Fibroblast of lung (primary cell): ENCODE measurements around the gene FAM3D. TPM values are rescaled to one million over a fixed set of nuclear protein-coding genes. Genes with fewer than 3 reads are reported as not detected.

Experiments used
- DNase-seq, 2 donors: peaks; one replicate each; pipeline versions ENCODE4 v3.0.0 to v3.0.0-alpha.2; 2010; ENCODE audit warnings: low read depth in 2 of 2
- H2AFZ ChIP-seq: 2 replicates; pipeline ENCODE4 v1.5.1; 2012; ENCODE audit warnings: low read length, control low read depth, inconsistent platforms
- H3K27ac ChIP-seq: 2 replicates; pipeline ENCODE4 v1.5.1; 2011; ENCODE audit warnings: low read length, control low read depth; ENCODE audit not compliant: insufficient read depth
- H3K27me3 ChIP-seq: 2 replicates; pipeline ENCODE4 v1.5.1; 2011; ENCODE audit warnings: mild to moderate bottlenecking, low read length; ENCODE audit not compliant: control insufficient read depth, insufficient read depth
- H3K36me3 ChIP-seq: 2 replicates; pipeline ENCODE4 v1.5.1; 2011; ENCODE audit warnings: low read length; ENCODE audit not compliant: control insufficient read depth, insufficient read depth
- H3K4me1 ChIP-seq: 2 replicates; pipeline ENCODE4 v1.5.1; 2011; ENCODE audit warnings: low read length; ENCODE audit not compliant: control insufficient read depth, insufficient read depth; ENCODE audit errors: extremely low read depth
- H3K4me2 ChIP-seq: 2 replicates; pipeline ENCODE4 v1.5.1; 2011; ENCODE audit warnings: low read length, control low read depth; ENCODE audit not compliant: insufficient read depth; ENCODE audit errors: extremely low read depth
- H3K4me3 ChIP-seq, 4 experiments: fragments of 200-600 bp in 1 of 4; sonication (generic) in 1 of 4; replicated peaks in 1 of 4; 2 replicates each; pipeline ENCODE4 v1.5.1; 2011 to 2016; ENCODE audit warnings: low read length in 4 of 4, low read depth in 3 of 4, mild to moderate bottlenecking in 3 of 4, control low read depth in 2 of 4, inconsistent platforms in 1 of 4, mixed read lengths in 1 of 4; ENCODE audit not compliant: insufficient read depth in 1 of 4; ENCODE audit errors: control extremely low read depth in 1 of 4
- H3K79me2 ChIP-seq: 2 replicates; pipeline ENCODE4 v1.5.1; 2012; ENCODE audit warnings: mild to moderate bottlenecking, low read length, inconsistent platforms; ENCODE audit not compliant: control insufficient read depth, insufficient read depth
- H3K9ac ChIP-seq: 2 replicates; pipeline ENCODE4 v1.5.1; 2011; ENCODE audit warnings: mild to moderate bottlenecking, low read length, control low read depth; ENCODE audit not compliant: insufficient read depth
- H3K9me3 ChIP-seq: 2 replicates; pipeline ENCODE4 v1.5.1; 2012; ENCODE audit warnings: low read depth, low read length; ENCODE audit not compliant: control insufficient read depth, insufficient read depth
- H4K20me1 ChIP-seq: 2 replicates; pipeline ENCODE4 v1.5.1; 2011; ENCODE audit warnings: low read length; ENCODE audit not compliant: control insufficient read depth, insufficient read depth; ENCODE audit errors: extremely low read depth
- EZH2 ChIP-seq: IDR thresholded peaks from 2 replicates; pipeline ENCODE4 v1.5.1; 2012; ENCODE audit warnings: low read length, control low read depth, mild to moderate bottlenecking; ENCODE audit errors: missing control alignments
- polyA plus RNA-seq, 2 donors: library from polyadenylated mRNA; depleted of rRNA in 1 of 2; stranded (reverse) in 1 of 2; unstranded in 1 of 2; fragments of >200 nt; gene quantifications; 2 replicates each; pipeline ENCODE4 v1.2.1, GENCODE V29; 2011 to 2012; ENCODE audit warnings: missing spikeins in 1 of 2
- total RNA-seq: library from RNA; depleted of rRNA; stranded (reverse); fragments of >200 nt; gene quantifications from 2 replicates; pipeline ENCODE4 v1.2.1, GENCODE V29; 2014
- TF ChIP-seq, protein P1 (sequence below), 2 donors: IDR thresholded peaks in 1 of 2; conservative IDR thresholded peaks in 1 of 2; 1 replicate in 1 of 2; 2 replicates in 1 of 2; pipeline ENCODE4 v1.5.1; 2011 to 2012; ENCODE audit warnings: low read length in 2 of 2, control low read depth in 1 of 2, inconsistent platforms in 1 of 2, low read depth in 1 of 2, mild to moderate bottlenecking in 1 of 2

The FAM3D gene
- total and polyA plus RNA-seq, 2 donors (not counting 1 experiment from before 2014, with no cell fraction given) = not detected

DNA sequence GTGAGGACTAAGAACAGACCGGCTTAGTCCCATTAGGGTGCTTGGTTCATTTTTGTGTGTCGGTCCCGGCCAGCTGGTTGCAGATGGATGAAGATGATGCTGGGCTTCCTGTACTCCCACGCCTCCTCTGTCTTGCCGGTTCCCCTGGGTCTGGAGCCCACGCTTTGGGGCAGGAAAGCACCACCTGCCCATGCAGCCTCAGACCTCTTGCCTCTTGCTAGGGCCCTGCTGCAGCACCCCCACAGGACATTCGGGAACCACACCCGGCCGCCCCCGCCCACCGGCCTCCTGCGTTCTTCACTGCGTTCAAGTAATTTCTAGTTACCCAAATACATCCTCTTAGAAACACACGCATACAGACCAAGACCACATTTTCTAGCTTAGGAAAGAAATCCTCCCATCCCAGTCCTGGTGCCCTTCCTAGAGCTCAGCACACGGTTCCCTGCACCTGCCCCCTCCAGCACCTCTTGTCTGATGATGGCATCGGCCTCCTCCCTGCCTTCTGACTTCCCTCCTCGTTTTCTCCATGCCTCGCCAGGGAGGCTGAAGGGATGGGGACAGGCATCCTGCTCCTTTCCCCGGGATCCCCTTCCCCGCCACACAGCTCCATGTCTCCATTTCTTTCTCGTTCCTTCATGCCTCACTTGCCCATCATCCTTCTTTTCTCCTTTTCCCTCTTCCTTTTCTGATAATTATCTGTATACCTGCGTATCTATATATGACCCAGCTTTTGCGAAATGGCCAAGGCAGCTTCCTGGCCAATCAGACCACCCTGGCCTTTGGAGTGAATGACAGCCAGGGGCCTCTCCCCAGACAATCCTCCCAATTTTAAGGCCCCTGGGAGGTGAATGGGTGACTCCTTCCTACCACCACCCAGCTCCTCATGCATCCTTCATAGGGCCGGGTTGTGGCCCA, 30.9 kb downstream of the FAM3D start:
- Histone ChIP-seq H3K79me2 (no peaks in the 10 kb centered on the region), H3K4me1 (peaks cover 4% of the 10 kb centered on the region), H3K27me3 (no peaks in the 10 kb centered on the region), H3K4me2 (no peak overlapping the region), H2AFZ (no peak overlapping the region), H3K9ac (no peak overlapping the region), H3K36me3 (no peaks in the 10 kb centered on the region), H3K9me3 (no peaks in the 10 kb centered on the region), H3K4me3 (no peak overlapping the region), H4K20me1 (no peaks in the 10 kb centered on the region), H3K27ac (no peak overlapping the region)
- DNase-seq = no peak
- TF ChIP-seq, protein P1, sequence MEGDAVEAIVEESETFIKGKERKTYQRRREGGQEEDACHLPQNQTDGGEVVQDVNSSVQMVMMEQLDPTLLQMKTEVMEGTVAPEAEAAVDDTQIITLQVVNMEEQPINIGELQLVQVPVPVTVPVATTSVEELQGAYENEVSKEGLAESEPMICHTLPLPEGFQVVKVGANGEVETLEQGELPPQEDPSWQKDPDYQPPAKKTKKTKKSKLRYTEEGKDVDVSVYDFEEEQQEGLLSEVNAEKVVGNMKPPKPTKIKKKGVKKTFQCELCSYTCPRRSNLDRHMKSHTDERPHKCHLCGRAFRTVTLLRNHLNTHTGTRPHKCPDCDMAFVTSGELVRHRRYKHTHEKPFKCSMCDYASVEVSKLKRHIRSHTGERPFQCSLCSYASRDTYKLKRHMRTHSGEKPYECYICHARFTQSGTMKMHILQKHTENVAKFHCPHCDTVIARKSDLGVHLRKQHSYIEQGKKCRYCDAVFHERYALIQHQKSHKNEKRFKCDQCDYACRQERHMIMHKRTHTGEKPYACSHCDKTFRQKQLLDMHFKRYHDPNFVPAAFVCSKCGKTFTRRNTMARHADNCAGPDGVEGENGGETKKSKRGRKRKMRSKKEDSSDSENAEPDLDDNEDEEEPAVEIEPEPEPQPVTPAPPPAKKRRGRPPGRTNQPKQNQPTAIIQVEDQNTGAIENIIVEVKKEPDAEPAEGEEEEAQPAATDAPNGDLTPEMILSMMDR (conservative IDR thresholded peaks at IDR 0.05 in 1 of 2, IDR thresholded peaks at IDR 0.05 in 1 of 2; ENCODE audit: low read depth in 1 of 2, low read length in 2 of 2) = no peak
- TF ChIP-seq EZH2 = no peak

GRCh38 chr3:58633157-58633865, 33.3 kb downstream of the FAM3D start:
- Histone ChIP-seq H3K4me1 (peaks cover 15% of the 10 kb centered on the region), H3K4me3 (no peak overlapping the region), H2AFZ (no peak overlapping the region), H3K79me2 (no peaks in the 10 kb centered on the region), H3K27ac (no peak overlapping the region), H3K27me3 (no peaks in the 10 kb centered on the region), H4K20me1 (no peaks in the 10 kb centered on the region), H3K36me3 (no peaks in the 10 kb centered on the region), H3K9me3 (no peaks in the 10 kb centered on the region), H3K4me2 (no peak overlapping the region), H3K9ac (no peak overlapping the region)
- DNase-seq = no peak
- TF ChIP-seq, protein P1 (conservative IDR thresholded peaks at IDR 0.05 in 1 of 2, IDR thresholded peaks at IDR 0.05 in 1 of 2; ENCODE audit: low read depth in 1 of 2, low read length in 2 of 2) = no peak
- no peak for TF ChIP-seq EZH2

DNA sequence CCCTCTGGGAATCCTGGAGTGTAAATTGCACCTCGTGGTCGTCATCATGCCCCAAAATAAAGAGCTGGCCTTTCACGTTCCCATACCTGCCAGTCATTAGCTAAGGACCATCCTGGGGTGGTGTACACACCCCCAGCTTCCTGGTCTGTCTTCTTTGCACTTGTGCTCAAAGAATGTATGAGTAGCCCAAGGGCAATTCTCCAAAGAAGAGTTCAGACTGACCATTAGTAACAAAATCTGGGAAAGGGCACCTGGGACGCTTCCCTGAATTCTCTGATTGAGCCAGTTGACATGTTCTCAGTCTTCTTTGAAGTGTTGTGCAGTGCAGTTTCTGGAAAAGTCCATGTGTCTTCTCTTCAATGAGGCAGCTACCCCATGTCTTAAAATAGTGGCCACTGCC, 34.8 kb downstream of the FAM3D start:
- no peak overlapping the region for H3K4me2 ChIP-seq
- DNase-seq = no peak

More for the DNA sequence above, 34.8 kb downstream of the FAM3D start:
- no peaks in the 10 kb centered on the region for H4K20me1 ChIP-seq
- H2AFZ ChIP-seq = no peak overlapping the region
- no peaks in the 10 kb centered on the region for H3K27me3 ChIP-seq
- no peak overlapping the region for H3K27ac ChIP-seq
- no peak overlapping the region for H3K9ac ChIP-seq
- no peaks in the 10 kb centered on the region for H3K79me2 ChIP-seq
- peaks cover 25% of the 10 kb centered on the region for H3K4me1 ChIP-seq
- TF ChIP-seq, protein P1 (conservative IDR thresholded peaks at IDR 0.05 in 1 of 2, IDR thresholded peaks at IDR 0.05 in 1 of 2; ENCODE audit: low read depth in 1 of 2, low read length in 2 of 2) = no peak
- TF ChIP-seq EZH2 = no peak
- H3K9me3 ChIP-seq = no peaks in the 10 kb centered on the region
- H3K4me3 ChIP-seq = no peak overlapping the region
- H3K36me3 ChIP-seq = no peaks in the 10 kb centered on the region
